Heart left ventricle (tissue), 13 donors: ENCODE results near the gene CHD2.

ENCODE experiments used
- CTCF ChIP-seq, 12 donors: fragments of 200-600 bp; sonication (generic) in 4 of 12; IDR thresholded peaks; one replicate each; pipeline versions ENCODE4 v1.5.0 to v1.8.0; 2018 to 2022; ENCODE audit warnings: antibody characterized with exemption in 12 of 12, mild to moderate bottlenecking in 5 of 12
- POLR2A ChIP-seq, 2 donors: fragments of 450-650 bp; IDR thresholded peaks; one replicate each; pipeline ENCODE4 v1.6.1; 2017; ENCODE audit warnings: antibody characterized with exemption in 2 of 2, mild to moderate bottlenecking in 2 of 2, moderate library complexity in 2 of 2
- donor health status: ischemic (EF 13 %, LVEDD 7.1; RV severe dilation, severe dysfunction).
- donor health status: DM: no; HTN: yes; CAD: no.
- donor health status: DM: no; HTN: no; CAD: no.
- donor health status: ischemic (EF 25% LVEDD 6.9; RV normal size, moderate dysfunction).
- donor health status: ischemic (EF 25% LVEDD 5.7; RV mildly dilated, moderate dysfunction).
- donor health status: ischemic (EF 35%, LVEDD 5.7; RV mildly dilated, moderate dysfunction).
- donor health status: nonischemic (EF 11% LVEDD 7.7; RV severe dilation, severe dysfunction).
- donor health status: DM: yes; HTN: yes; CAD: no.
- donor health status: PGD.
- donor health status: ischemic (EF 29% LVEDD 5.4; RV normal size, mild dysfunction).
- donor health status: nonischemic (EF 23%, LVEDD 6.1; RV moderate dilation, normal function).

GRCh38 chr15:93076875-93077274 is 176.8 kb downstream of the CHD2 start:
- TF ChIP-seq POLR2A (IDR thresholded peaks at IDR 0.05) (no peak), CTCF (IDR thresholded peaks at IDR 0.05) (no peak)
